NCI-H146 treated with DMSO at 0.1 percent for 48 hours (cell line): Measurements from ENCODE around the gene LHFPL2.
"Not testable (repeated sequence)": the region's sequence is repeated elsewhere in the genome, so short reads cannot be mapped to it uniquely, and the experiment has no call there.

ENCODE experiments used
- DNase-seq: peaks from one replicate; lab custom pipeline; 2025; ENCODE audit not compliant: unreplicated experiment; lab: John Stamatoyannopoulos, UW

Gene LHFPL2

GRCh38 chr5:78648359-78649210 is at the start of gene LHFPL2:
Gene LHFPL2, minus strand, starts transcription at chr5:78648772. Its CDS starts 138,559 bp downstream, at chr5:78510213.
- DNase-seq: peak; percentile 67

- DNase-seq: no peak
These were observed 48.1 kb upstream of the LHFPL2 start for GRCh38 chr5:78696637-78697036.

GRCh38 chr5:78696052-78696451 is 47.5 kb upstream of the LHFPL2 start:
- not testable (repeated sequence) for DNase-seq

- DNase-seq: no peak
These were observed 44.8 kb upstream of the LHFPL2 start for GRCh38 chr5:78693339-78693738.

GRCh38 chr5:78691084-78691960 is 42.8 kb upstream of the LHFPL2 start:
- no peak for DNase-seq

- no peak for DNase-seq
These were observed 41.8 kb upstream of the LHFPL2 start for GRCh38 chr5:78690253-78690972.

- DNase-seq: no peak
These were observed 41.1 kb upstream of the LHFPL2 start for GRCh38 chr5:78689540-78690252.

- DNase-seq: not testable (repeated sequence)
These were observed 38.9 kb upstream of the LHFPL2 start for GRCh38 chr5:78687514-78687913.

- DNase-seq: not testable (repeated sequence)
These were observed 35.3 kb upstream of the LHFPL2 start for GRCh38 chr5:78683905-78684304.

GRCh38 chr5:78679905-78680304 is 31.3 kb upstream of the LHFPL2 start:
- DNase-seq: no peak

- DNase-seq: no peak
These were observed 29.5 kb upstream of the LHFPL2 start for GRCh38 chr5:78677777-78678668.

- DNase-seq: no peak
These were observed 27.6 kb upstream of the LHFPL2 start for GRCh38 chr5:78675956-78676730.

GRCh38 chr5:78673827-78674226 is 25.3 kb upstream of the LHFPL2 start:
- not testable (repeated sequence) for DNase-seq

GRCh38 chr5:78672154-78672553 is 23.6 kb upstream of the LHFPL2 start:
- DNase-seq: no peak

- DNase-seq: no peak
These were observed 23.0 kb upstream of the LHFPL2 start for GRCh38 chr5:78671609-78672008.

- DNase-seq: no peak
These were observed 22.2 kb upstream of the LHFPL2 start for GRCh38 chr5:78670701-78671269.

- no peak for DNase-seq
These were observed 20.8 kb upstream of the LHFPL2 start for GRCh38 chr5:78669331-78669730.

GRCh38 chr5:78667461-78668103 is 19.0 kb upstream of the LHFPL2 start:
- no peak for DNase-seq
